Measurements from ENCODE around the gene JAKMIP1.

Gene JAKMIP1

GRCh38 chr4:6017030-6017429 is 183.3 kb downstream of the JAKMIP1 start:
- POLR2A ChIA-PET: no interaction called here
- CTCF ChIA-PET: no interaction called here
- TF ChIP-seq BHLHE40 (IDR thresholded peaks at IDR 0.05; ENCODE audit: borderline replicate concordance) (no peak), HDGF (IDR thresholded peaks at IDR 0.05; ENCODE audit: borderline replicate concordance) (no peak), SP1 (IDR thresholded peaks at IDR 0.05) (no peak)
- DNase-seq (ENCODE audit: extremely low spot score): no peak

- no peak for DNase-seq (ENCODE audit: extremely low spot score)
- POLR2A ChIA-PET: no interaction called here
- CTCF ChIA-PET: no interaction called here
- TF ChIP-seq TARDBP (IDR thresholded peaks at IDR 0.05) (no peak), CTBP1 (IDR thresholded peaks at IDR 0.05; ENCODE audit: borderline replicate concordance) (no peak), ELF4 (IDR thresholded peaks at IDR 0.05) (no peak), SUZ12 (IDR thresholded peaks at IDR 0.05) (no peak), HDGF (IDR thresholded peaks at IDR 0.05; ENCODE audit: borderline replicate concordance) (no peak)
These were observed 186.8 kb downstream of the JAKMIP1 start for GRCh38 chr4:6013564-6013963.

GRCh38 chr4:6012200-6012599 is 188.1 kb downstream of the JAKMIP1 start:
- no peak for TF ChIP-seq NFRKB (IDR thresholded peaks at IDR 0.05)
- no peak for TF ChIP-seq LEF1 (IDR thresholded peaks at IDR 0.05; ENCODE audit: borderline replicate concordance)
- TF ChIP-seq HDGF (IDR thresholded peaks at IDR 0.05; ENCODE audit: borderline replicate concordance): no peak
- no peak for TF ChIP-seq FOXM1 (IDR thresholded peaks at IDR 0.05; ENCODE audit: borderline replicate concordance)
- no peak for TF ChIP-seq BHLHE40 (IDR thresholded peaks at IDR 0.05; ENCODE audit: borderline replicate concordance)
- TF ChIP-seq SUZ12 (IDR thresholded peaks at IDR 0.05): no peak
- no peak for TF ChIP-seq TARDBP (IDR thresholded peaks at IDR 0.05)
- TF ChIP-seq L3MBTL2 (conservative IDR thresholded peaks at IDR 0.05): no peak
- TF ChIP-seq FOXA1 (IDR thresholded peaks at IDR 0.05): no peak
- no peak for TF ChIP-seq CTBP1 (IDR thresholded peaks at IDR 0.05; ENCODE audit: borderline replicate concordance)
- no peak for TF ChIP-seq ARNT (IDR thresholded peaks at IDR 0.05)
- no peak for TF ChIP-seq FOXK2 (IDR thresholded peaks at IDR 0.05)
- TF ChIP-seq PKNOX1 (IDR thresholded peaks at IDR 0.05): no peak
- TF ChIP-seq ZNF384 (IDR thresholded peaks at IDR 0.05): no peak
- no peak for TF ChIP-seq SP1 (IDR thresholded peaks at IDR 0.05)
- no peak for TF ChIP-seq ELF4 (IDR thresholded peaks at IDR 0.05)
- no peak for DNase-seq (ENCODE audit: extremely low spot score)
- CTCF ChIA-PET: no interaction called here
- POLR2A ChIA-PET: no interaction called here

GRCh38 chr4:6011686-6012085 is 188.7 kb downstream of the JAKMIP1 start:
- TF ChIP-seq SP1 (IDR thresholded peaks at IDR 0.05): no peak
- TF ChIP-seq TARDBP (IDR thresholded peaks at IDR 0.05): no peak
- no peak for TF ChIP-seq ARNT (IDR thresholded peaks at IDR 0.05)
- no peak for TF ChIP-seq FOXM1 (IDR thresholded peaks at IDR 0.05; ENCODE audit: borderline replicate concordance)
- TF ChIP-seq L3MBTL2 (conservative IDR thresholded peaks at IDR 0.05): no peak
- no peak for TF ChIP-seq FOXK2 (IDR thresholded peaks at IDR 0.05)
- no peak for TF ChIP-seq PKNOX1 (IDR thresholded peaks at IDR 0.05)
- TF ChIP-seq FOXA1 (IDR thresholded peaks at IDR 0.05): no peak
- TF ChIP-seq CTBP1 (IDR thresholded peaks at IDR 0.05; ENCODE audit: borderline replicate concordance): no peak
- no peak for TF ChIP-seq LEF1 (IDR thresholded peaks at IDR 0.05; ENCODE audit: borderline replicate concordance)
- no peak for TF ChIP-seq HDGF (IDR thresholded peaks at IDR 0.05; ENCODE audit: borderline replicate concordance)
- no peak for TF ChIP-seq BHLHE40 (IDR thresholded peaks at IDR 0.05; ENCODE audit: borderline replicate concordance)
- no peak for TF ChIP-seq NFRKB (IDR thresholded peaks at IDR 0.05)
- TF ChIP-seq ZNF384 (IDR thresholded peaks at IDR 0.05): no peak
- TF ChIP-seq SUZ12 (IDR thresholded peaks at IDR 0.05): no peak
- no peak for TF ChIP-seq ELF4 (IDR thresholded peaks at IDR 0.05)
- POLR2A ChIA-PET: no interaction called here
- DNase-seq (ENCODE audit: extremely low spot score): no peak
- CTCF ChIA-PET: no interaction called here

GRCh38 chr4:6011271-6011671 is 189.1 kb downstream of the JAKMIP1 start:
- no peak for TF ChIP-seq ARNT (IDR thresholded peaks at IDR 0.05)
- no peak for TF ChIP-seq NFRKB (IDR thresholded peaks at IDR 0.05)
- no peak for TF ChIP-seq L3MBTL2 (conservative IDR thresholded peaks at IDR 0.05)
- TF ChIP-seq FOXK2 (IDR thresholded peaks at IDR 0.05): no peak
- TF ChIP-seq PKNOX1 (IDR thresholded peaks at IDR 0.05): no peak
- ChIA-PET CTCF (interaction anchor here (0.9 kb wide), 1 partner anchor 12 kb away, joined by 3 read pairs; no protein-coding TSS in a partner anchor), POLR2A (no interaction called here)
- no peak for DNase-seq (ENCODE audit: extremely low spot score)

- CTCF ChIA-PET: interaction anchor here (0.6 to 0.9 kb wide), 2 partner anchors 12 to 333 kb away, joined by 3 read pairs; no protein-coding TSS in a partner anchor
- no peak for TF ChIP-seq FOXM1 (IDR thresholded peaks at IDR 0.05; ENCODE audit: borderline replicate concordance)
- no peak for TF ChIP-seq HDGF (IDR thresholded peaks at IDR 0.05; ENCODE audit: borderline replicate concordance)
- TF ChIP-seq BHLHE40 (IDR thresholded peaks at IDR 0.05; ENCODE audit: borderline replicate concordance): no peak
- no peak for TF ChIP-seq L3MBTL2 (conservative IDR thresholded peaks at IDR 0.05)
- TF ChIP-seq CTBP1 (IDR thresholded peaks at IDR 0.05; ENCODE audit: borderline replicate concordance): no peak
- no peak for TF ChIP-seq ARNT (IDR thresholded peaks at IDR 0.05)
- TF ChIP-seq NFRKB (IDR thresholded peaks at IDR 0.05): no peak
- no peak for TF ChIP-seq ELF4 (IDR thresholded peaks at IDR 0.05)
- DNase-seq (ENCODE audit: extremely low spot score): no peak
- POLR2A ChIA-PET: no interaction called here
These were observed 189.6 kb downstream of the JAKMIP1 start for GRCh38 chr4:6010789-6011188.

GRCh38 chr4:6009452-6009851 is 190.9 kb downstream of the JAKMIP1 start:
- DNase-seq (ENCODE audit: extremely low spot score): no peak
- POLR2A ChIA-PET: no interaction called here
- no peak for TF ChIP-seq NFRKB (IDR thresholded peaks at IDR 0.05)
- TF ChIP-seq LEF1 (IDR thresholded peaks at IDR 0.05; ENCODE audit: borderline replicate concordance): no peak
- TF ChIP-seq FOXM1 (IDR thresholded peaks at IDR 0.05; ENCODE audit: borderline replicate concordance): no peak
- CTCF ChIA-PET: interaction anchor here (0.6 kb wide), 1 partner anchor 465 kb away, joined by 5 read pairs; no protein-coding TSS in a partner anchor
